Glomerular visceral epithelial cell (primary cell): ENCODE measurements around the gene RNLS.
A peak's percentile ranks its signal among the peaks of the same experiment; 100 is the strongest.

ENCODE experiments used
- DNase-seq: peaks from one replicate; pipeline ENCODE4 v3.0.0-alpha.2; 2016; ENCODE audit errors: extremely low spot score

The RNLS gene

GRCh38 chr10:88431103-88431502 is 152.0 kb downstream of the RNLS start:
- no peak for DNase-seq

GRCh38 chr10:88428976-88429375 is 154.1 kb downstream of the RNLS start:
- no peak for DNase-seq

GRCh38 chr10:88428442-88428841 is 154.7 kb downstream of the RNLS start:
- DNase-seq, result no peak

DNA sequence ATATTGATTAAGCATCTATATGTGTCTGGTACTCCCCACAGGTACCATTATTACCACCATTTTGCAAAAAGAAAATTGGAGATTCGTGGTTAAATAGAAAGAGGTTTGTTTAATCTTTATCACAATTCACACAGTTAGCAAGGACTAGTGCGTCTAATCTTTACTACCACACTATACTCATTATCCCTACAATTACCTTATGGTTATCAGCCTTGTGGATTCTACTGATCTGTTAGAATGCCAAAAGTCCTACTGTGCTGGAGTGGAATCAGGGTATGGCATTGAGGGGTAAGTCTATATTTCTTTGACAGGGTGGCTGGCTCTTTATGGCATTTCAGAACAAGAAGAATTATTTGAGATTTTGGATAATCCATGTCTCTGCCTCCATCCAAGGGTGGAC is 156.1 kb downstream of the RNLS start:
- DNase-seq, result no peak

GRCh38 chr10:88424881-88425280 is 158.2 kb downstream of the RNLS start:
- no peak for DNase-seq

DNA sequence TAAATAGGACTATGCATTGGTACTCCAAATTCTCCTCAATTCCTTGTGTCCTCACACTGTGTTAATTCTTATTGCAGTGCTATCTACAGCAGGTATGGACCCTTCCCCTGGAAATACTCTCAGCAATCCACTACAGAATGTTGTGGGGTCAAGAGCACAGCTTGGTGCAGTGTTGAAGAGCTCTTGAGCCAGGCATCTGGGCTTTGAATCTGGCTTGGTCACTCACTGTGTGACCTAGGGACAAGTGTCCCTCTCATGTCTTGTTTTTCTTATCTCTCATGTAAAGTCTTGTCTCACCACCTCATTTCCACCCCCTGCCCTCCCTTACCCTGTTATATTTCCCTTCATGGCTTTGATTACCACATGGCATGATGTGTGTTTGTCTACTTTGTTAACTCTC is 159.4 kb downstream of the RNLS start:
- DNase-seq, result no peak

GRCh38 chr10:88421590-88421989 is 161.5 kb downstream of the RNLS start:
- DNase-seq, result no peak

GRCh38 chr10:88418871-88419270 is 164.2 kb downstream of the RNLS start:
- no peak for DNase-seq

- DNase-seq, result no peak
Measured at GRCh38 chr10:88417387-88418030, 165.6 kb downstream of the RNLS start.

- DNase-seq, result no peak
Measured at GRCh38 chr10:88416801-88417200, 166.3 kb downstream of the RNLS start.

GRCh38 chr10:88415533-88416130 is 167.5 kb downstream of the RNLS start:
- no peak for DNase-seq

- no peak for DNase-seq
Measured at GRCh38 chr10:88413412-88413811, 169.7 kb downstream of the RNLS start.

GRCh38 chr10:88411772-88412349 is 171.3 kb downstream of the RNLS start:
- no peak for DNase-seq

GRCh38 chr10:88409824-88410223 is 173.3 kb downstream of the RNLS start:
- DNase-seq, result no peak

DNA sequence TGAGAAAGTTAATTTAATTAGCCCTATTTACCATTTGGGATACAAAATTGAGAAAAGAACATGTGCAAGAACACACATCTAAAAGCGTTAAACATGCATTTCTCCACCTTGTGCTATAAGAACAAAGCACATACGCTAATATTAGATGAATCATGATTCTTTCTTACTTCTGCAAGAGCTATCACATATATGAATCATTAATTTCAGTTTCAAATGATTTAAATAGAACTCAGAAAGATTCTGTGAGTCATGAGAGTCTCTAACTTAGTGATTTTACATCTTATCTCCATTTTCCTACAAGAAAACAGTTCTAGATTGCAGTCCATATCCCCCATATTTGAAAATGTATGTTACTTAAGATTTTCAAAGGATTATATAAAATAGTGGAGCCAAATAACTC is 173.9 kb downstream of the RNLS start:
- DNase-seq, result no peak

GRCh38 chr10:88408096-88408495 is 175.0 kb downstream of the RNLS start:
- no peak for DNase-seq

DNA sequence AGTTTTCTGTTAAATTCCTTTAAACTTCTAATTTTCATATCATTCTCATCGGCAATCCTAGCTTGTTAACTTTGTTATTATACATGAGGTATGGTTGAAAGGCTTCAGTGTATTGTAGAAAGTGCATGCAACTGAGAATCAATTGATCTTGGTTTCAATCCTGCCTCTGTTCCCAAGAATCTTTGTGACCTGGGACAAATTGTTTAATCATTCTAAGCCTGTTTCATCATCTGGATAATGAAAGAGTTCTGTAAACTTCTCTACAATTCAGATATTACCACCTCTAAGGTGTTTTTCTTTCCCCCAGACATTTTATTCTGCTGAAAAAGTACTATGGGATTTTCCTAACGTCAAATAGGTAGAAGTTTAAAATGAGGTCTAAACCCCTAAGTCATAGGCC is 179.0 kb downstream of the RNLS start:
- no peak for DNase-seq

DNA sequence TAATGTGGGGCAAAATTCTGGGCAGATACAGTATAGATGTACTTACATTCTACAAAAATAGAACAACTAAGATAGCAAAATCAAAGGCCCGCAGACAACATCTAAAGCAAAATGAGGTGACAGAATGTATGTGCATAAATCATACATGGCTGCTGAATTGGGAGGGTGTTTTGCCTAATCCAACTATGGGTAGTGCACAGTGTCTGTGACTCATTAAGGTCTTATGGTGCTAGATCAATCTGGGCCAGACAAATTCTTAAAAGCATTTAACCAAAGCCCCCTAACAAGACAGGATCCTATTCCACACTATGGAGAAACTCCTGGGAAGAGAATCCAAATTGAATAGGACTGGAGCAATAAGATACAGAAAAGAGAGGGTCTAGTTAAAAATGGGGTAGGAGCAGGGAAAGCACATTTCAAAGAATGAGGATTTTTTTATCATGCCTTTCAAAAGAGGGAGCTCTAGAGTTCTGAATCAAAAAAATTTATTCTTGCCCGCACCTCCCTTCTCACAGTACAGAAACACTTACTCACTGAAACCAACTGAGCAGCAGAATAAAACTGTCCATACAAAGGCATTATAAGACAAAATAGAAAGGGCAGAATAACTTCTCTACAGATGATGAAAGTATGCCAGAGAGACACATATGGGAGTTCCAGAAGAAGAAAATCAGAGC is 181.3 kb downstream of the RNLS start:
- no peak for DNase-seq

GRCh38 chr10:88399240-88399639 is 183.9 kb downstream of the RNLS start:
- no peak for DNase-seq

DNA sequence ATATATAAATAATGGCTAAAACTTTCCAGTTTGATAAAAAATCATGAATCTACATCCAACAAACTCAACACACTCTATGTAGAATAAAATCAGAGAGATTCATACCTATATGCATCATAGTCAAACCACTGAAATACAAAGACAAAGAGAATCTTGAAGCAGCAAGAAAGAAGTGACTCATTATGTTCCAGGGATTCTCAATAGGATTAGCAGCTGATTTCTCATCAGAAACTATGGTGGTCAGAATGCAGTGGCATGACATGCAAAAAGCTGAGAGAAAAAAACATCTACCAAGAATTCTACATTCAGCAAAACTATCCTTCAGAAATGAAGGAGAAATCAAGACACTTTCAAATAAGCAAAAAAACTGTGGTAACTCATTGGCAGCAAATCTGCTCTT is 187.4 kb downstream of the RNLS start:
- DNase-seq, result no peak

DNA sequence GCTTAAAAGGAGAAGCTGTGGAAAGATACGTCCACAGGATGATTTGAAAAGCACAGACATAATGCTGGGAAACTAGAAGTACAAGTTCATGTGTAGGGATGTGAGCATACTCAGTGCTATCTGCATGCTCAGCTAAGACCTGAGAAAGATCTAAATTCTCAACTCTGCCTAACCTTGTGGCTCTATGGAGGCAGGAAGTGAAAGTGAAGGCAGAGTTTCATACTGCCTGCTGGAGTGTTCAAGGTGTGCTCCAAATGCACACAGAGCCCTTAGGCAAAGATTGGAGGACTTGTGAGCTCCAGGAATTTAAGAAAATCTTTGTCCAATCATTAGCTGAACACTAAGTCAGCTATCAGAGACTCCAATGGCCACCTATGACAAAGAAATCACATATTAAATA is 190.9 kb downstream of the RNLS start:
- DNase-seq, result no peak

- DNase-seq, result no peak
Measured at GRCh38 chr10:88390041-88390440, 193.1 kb downstream of the RNLS start.

- peak; percentile 51 for DNase-seq
Measured at GRCh38 chr10:88389456-88389855, 193.7 kb downstream of the RNLS start.
